NCI-H510A treated with DMSO at 0.1 percent for 48 hours (cell line): Measurements from ENCODE around the gene MAGI1.
A peak's percentile ranks its signal among the peaks of the same experiment; 100 is the strongest.
"Not testable (repeated sequence)": the region's sequence is repeated elsewhere in the genome, so short reads cannot be mapped to it uniquely, and the experiment has no call there.

Experiments
- DNase-seq: peaks from one replicate; lab custom pipeline; 2025; lab: John Stamatoyannopoulos, UW

Gene MAGI1

DNA sequence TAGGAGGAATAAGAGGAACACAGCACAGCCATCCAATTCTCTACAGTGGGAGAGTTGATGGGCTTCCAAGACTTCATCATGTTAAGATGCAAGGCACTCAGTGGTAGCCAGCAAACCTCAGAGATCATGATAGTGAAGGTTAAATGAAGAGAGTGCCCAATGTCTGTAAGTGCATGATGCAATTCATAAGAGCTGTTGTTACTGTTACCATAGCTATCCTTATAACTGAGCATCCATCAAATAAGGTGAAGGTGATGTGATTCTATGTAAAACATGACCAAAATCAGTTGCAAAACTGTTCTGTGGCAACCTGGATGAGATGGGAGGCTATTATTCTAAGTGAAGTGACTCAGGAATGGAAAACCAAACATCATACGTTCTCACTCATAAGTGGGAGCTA lies 289.7 kb downstream of the MAGI1 start:
- DNase-seq = no peak

DNA sequence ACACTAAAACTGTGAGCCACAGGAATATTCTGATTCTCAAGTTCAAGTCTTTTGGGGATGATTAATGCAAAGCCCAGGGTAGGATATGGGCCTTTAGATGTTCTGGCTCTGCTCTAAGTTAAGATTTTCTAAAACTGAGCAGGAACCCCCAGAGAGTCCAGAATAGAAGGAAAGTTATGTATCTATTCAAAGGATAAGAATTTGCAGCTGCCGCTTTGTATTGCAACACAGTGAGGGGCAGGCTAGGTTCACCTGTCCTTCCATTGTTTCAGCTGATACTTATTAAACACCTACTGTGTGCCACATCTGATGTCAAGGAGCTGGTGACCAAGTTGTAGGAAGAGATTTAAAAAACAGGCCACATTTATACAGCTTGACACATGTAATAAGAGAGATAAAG lies 290.4 kb downstream of the MAGI1 start:
- DNase-seq = no peak

DNA sequence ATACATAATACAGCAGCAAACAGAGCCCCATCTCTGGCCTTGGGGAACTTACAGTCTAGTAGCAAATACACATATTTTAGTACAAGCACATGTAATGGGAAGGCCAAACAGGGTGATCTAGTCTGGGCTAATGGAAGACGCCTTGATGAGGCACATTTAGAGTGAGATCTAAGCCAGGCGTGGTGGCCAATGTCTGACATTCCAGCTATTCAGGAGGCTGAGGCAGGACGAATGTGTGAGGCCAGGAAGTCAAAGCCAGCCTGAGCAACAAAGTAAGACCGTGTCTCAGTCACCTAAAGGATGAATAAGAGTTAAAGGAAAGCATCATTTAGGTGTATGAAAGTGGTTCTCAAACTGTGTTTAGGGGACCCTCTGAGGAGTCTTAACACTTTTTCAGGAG lies 291.9 kb downstream of the MAGI1 start:
- no peak for DNase-seq

DNA sequence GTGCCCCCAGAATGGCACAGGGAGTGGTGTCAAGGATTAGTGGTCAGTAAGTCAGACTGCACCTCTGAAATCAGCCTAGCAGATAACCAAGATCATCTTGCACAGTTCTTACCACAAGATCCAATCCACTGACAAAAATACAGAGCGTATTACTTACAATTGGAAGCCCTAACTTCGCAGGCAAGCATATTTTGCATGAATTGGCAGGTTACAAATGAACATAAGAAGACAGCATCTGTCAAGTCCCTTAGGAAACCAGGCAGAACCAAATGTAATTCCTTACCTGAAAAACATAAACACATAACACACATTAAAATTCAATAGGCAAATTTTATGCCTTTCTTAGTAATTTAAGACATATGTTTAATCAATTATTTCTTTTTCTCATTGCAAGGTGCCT lies 293.4 kb downstream of the MAGI1 start:
- DNase-seq = no peak

DNA sequence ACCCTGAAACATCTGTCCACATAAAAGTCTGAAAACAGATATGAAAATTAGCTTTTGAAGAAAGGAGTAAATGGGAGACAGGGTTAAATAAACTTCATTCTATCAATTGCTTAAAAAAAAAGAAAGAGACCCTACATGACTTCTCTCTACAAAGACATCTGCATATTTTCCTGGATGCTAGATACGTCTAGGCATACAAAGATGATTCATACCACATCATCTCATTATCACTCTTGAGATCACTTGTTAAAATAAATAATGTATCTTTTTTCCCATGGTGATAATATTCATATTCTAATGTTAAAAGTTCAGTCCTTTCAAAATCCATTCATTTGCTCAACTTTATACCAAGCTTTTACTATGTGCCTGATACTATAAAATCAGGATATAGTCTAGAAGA lies 295.8 kb downstream of the MAGI1 start:
- no peak for DNase-seq

DNA sequence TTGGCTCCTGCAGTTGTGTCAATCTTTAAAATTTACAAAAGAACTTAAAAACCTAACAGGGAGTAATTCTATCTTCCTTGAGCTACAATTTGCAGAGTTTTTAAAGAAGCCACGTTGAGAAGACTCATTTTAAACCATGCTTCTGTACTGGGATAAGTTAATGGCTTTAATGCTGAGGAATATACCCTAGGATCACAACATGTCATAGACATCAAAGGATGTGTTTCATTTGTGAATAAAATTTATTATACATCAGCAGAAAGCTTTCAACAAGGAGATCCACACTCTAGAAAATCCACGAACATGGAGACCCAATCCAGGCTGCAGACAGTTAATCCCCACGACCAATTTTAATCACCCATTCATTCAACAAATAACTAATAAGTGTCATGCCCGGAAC lies 297.2 kb downstream of the MAGI1 start:
- no peak for DNase-seq

DNA sequence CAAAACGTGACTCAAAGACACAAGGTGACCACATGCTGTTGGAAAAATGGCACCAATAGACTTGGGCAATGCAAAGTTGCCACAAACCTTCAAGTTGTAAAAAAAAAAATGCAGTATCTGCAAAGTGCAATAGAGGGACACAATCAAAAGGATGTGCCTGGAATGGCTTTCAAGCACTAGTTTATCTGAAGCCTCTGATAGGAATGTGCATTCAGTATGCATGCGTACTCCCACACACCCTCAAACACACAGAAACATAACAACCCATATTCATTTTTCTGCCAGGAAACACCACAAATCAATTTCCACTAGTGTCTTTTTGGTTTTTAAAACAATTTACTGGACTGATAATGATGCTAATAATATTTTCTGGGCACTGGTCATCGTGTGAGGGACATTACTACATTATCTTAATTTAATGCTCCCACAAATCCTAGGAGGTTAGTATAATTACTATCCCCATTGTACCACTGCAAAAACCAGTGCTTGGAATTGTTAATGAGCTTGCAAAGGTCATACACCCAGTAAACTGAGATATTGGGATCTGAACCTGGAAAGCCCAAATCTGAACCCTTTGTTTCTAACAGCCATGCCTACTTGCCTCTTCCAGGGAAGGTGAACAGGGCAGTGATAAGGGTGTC lies 298.7 kb downstream of the MAGI1 start:
- no peak for DNase-seq

DNA sequence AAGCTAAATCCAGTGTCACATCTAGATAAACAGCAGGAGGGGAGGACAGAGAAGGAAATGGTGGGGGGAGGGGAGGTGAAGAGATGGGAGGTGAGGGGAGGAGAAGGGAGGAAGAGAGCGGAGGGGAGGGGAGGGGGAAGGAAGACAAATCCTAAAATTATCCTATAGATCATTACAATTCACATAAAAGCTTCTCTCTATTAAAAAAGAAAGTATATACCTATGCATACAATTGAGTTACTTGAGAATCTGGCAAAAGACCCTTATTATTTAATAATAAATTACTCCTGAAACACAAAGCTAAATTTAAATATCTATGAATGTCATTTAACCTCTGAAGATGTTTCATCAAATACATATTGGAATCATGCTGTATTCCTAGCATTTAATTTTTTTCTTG lies 303.9 kb downstream of the MAGI1 start:
- DNase-seq = no peak

DNA sequence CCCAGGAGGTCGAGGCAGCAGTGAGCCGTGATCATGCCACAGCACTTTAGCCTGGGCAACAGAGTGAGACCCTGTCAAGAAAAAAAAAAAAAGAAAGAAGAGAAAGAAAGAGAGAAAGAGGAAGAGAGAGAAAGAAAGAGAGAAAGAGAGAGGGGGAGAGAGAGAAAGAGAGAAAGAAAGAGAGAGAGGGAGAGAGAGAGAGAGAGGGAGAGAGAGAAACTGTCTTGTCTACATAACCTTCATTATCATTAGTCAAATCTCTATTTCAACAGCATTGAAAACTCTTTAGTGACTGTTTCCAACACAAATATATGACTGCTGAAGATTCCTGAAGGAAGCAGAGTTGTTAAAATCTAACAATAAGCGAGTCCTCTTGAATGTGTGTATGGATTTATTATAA lies 304.3 kb downstream of the MAGI1 start:
- no peak for DNase-seq

DNA sequence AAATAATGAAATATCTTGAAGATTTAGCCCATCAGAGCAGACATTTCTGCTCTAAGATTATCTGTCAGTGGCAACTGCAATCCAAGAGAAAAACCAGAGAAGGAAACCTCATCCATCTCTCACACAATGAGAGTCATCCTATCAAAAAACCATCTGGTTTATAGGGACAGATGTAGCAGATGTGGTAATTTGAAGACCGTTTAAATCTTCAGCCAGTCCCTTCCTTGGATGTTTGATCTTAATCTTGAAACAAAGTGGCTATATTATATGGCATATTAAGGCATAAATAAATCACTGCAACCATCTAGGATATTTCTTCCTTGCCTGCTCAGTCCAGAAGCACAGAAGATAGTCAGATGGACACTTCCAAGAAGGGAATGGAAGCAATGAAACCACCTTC lies 305.3 kb downstream of the MAGI1 start:
- no peak for DNase-seq

DNA sequence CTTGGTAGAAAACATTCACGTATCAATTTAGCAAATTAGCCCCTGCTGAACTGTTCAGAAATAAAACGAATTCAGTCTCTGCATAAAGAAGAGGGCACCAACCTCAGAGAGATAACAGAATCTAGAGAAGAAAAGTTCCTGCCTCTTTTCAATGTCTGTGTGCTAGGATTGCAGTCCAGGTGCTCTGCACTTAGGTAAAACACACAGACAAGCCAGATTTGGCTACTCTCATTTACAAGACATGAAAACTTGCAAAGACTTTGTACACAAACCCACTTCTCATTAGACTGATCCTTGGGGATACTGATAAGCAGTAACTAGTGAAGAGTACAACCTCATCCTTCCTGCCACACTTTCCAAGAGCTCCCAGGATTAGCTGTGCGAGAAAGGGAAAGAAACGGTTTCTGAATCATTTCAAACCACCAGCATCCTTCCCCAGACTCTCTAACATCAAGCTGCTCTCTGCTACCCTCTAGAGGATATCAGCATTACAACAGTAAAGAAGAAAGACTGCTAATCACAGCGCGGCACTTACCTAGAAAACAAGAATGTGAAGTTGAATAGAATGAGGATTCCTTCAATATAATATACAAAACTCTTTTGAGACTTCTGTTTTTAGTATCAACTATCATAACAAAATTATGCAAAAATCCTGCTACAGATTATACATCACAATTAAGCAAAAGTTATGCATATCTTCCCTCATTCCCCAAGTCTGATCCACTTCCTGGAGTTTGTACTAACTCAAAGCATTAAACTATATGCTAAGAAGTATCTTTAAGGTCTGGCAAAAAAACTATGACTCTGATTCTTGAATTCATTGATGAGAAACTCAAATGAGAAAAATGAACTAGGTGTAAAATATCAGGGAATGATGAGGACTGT lies 306.4 kb downstream of the MAGI1 start:
- DNase-seq = peak; percentile 71

DNA sequence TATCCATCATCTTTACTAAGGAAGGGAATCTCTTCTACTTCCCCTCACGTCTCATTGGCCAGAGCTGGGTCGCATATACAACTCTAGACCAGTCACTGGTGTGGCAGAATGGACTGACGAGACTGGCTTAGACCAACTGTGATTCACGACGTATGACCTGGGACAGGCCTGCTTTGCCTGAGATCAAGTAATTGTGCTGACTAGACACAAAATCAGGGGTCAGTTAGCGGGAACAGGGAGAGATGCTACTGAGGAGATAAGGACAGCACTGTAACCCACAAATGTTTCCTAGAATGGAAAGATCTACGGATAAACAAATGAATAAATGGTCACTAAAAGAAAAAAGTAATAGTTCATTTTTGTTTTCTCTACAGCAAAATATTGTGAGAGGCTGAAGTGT lies 308.3 kb downstream of the MAGI1 start:
- DNase-seq = no peak

DNA sequence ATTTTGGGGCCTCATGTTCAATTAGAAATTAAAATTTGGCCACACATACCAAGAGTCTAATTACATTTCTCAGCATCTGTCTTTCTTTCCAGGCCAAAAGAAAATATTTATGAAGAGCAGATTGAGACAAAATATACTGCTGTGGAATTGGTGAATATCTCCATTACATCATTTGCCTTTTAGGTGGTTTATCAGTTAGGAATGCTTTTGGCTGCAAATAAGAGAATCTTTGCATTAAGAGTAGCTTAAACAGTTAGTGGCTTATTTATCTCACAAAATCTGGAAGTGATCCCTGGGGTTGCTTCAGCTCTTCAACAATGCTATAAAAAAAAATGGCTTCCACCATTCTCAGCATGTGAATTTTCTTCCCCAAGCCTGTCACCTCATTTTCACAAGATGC lies 308.7 kb downstream of the MAGI1 start:
- no peak for DNase-seq

DNA sequence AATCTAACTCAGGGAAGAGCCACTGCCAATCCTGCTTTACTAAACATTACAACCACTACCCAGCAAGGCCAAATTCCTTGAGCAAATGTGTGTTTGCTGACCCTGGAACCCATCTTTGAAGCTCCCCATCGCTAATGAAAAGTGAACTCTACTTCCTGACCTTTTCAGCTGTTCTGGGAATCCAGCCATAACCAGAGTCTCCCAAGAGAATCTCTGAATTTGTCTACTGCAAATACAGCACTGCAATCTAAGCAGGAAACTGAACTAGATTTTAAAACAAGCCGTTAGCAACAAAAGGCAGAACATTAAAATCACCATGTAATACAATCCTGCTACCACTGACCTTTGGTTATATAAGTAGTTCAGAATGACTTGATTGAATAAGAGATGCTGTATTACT lies 309.2 kb downstream of the MAGI1 start:
- no peak for DNase-seq

DNA sequence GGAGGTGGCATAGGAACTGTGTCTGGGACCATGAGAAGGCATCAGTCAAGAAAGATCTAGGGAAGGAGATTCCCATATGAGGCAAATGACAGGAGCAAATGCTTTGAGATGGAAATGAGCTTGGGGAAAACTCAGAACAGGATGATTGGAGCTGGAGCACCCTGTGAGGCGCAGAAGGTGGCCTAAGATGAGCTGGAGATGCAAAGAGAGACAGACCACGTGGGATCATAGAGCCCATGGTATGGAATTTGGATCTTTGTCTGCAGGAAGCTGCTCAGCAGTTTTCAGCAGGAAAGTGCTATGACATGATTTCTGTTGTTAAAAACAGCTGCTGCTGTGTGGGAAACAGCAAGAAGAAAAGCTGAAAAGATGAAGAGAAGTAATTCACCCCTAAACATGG lies 310.6 kb downstream of the MAGI1 start:
- DNase-seq = no peak

DNA sequence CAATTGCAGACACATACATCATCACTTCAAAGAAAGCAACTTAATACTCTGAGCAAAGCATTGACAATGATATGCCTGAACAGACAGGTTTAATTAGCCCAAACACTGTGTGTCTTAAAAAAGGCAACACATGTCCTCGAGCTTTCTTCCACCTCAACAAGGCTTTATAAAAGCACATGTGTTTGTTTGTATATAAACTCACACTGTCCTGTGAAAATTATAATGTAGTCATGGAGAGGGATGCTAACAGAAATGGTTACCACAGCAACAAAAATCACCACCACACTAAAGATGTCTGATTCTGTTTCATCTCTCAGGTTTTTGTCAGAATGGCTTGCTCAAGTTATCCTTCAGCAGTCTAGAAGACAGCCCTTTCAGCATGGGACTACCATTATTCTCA lies 314.7 kb downstream of the MAGI1 start:
- no peak for DNase-seq

DNA sequence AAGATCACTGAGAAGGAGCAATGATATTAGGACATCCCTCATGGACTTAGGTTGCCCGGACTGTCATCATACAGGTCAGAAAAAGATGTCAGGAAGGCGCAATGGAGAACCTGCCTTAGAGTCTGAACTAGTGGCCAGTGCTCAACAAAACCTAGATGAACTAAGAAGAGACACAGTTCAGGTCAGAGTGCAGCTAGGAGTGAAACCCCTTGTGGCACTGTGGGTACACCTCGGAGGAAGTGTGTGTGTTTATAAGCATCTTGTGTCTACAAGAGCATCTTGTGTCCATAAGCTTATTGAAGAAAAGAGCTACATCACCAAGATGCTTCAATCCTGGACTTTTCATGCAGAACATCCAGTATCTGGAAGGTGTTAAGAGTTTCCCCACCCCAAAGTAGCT lies 315.7 kb downstream of the MAGI1 start:
- no peak for DNase-seq

DNA sequence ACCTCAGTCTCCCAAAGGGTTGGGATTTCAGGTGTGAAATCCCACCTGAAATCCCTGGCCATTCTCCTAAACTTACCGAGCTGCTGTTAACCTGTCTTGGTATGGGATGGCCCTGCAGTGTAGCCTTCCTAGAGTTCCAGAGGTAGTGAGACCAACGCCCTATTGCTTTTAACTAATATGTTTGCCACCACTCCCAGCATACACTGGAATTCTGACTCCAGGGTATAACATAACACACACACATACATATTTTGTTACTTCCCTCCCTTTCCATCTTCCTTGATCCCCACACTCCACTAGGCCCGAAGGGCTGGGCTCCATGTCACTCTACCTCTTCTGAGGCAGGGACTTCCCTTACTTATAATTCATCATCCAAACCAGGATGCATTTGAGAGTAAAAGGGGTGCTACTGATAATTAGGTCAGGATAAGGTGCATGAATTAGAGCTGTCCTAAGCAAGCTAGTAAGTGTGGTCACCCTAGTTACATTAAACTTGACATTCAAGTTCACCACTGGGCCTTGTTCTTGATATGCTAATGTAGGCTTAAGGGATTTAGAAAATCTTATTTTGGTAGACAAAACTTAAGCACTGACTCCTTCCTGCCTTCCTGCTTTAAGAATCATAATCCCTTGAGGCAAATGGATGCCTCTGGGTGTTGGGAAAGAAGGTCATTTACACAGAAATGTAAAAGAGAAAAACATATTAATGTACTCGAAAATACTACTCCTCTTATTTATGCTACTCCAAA lies 317.6 kb downstream of the MAGI1 start:
- no peak for DNase-seq

DNA sequence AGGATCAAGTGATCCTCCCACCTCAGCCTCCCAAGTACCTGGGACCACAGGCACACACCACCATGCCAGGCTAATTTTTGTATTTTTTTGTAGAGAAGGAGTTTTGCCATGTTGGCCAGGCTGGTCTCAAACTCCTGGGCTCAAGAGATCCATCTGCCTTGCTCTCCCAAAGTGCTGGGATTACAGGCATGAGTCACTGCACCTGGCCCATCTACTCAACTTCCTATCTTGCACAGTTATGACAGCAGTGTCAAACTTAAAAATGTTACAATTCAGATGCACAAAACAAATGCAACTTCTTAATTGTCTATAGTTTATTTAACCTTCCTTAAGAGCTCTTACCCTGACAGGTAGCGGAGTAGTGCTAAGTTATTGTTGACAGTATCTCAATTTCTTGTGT lies 319.1 kb downstream of the MAGI1 start:
- DNase-seq = not testable (repeated sequence)

DNA sequence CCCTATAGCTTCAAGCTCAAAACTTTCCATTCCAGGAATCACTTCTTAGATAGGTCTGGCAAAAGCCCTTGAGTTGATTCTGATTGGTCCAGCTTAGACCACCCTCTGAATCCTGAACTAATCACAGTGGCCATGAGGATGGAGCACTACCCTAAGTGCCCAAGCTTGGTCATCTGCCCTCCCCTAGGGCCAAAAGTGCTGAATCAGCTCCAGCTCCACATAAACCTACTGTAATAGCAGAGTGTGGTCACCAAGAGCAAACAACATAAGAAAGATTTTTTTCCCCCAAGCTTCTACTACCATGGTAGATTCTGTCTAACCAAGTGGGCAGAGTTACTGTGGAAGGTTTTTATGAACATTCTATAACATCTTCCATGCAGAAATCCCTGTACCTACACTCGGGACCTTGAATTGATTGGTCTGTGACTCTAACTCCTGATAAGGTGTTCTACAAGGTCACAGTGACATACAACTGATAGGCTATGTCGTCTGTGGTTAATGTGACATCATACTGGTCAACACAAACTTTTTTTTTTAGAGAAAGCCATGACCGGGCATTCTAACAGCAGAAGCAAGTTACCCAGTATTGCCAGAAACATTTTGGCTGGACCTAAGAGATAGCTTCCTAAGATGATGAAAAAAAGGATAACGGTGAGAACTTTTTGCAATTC lies 320.9 kb downstream of the MAGI1 start:
- no peak for DNase-seq

DNA sequence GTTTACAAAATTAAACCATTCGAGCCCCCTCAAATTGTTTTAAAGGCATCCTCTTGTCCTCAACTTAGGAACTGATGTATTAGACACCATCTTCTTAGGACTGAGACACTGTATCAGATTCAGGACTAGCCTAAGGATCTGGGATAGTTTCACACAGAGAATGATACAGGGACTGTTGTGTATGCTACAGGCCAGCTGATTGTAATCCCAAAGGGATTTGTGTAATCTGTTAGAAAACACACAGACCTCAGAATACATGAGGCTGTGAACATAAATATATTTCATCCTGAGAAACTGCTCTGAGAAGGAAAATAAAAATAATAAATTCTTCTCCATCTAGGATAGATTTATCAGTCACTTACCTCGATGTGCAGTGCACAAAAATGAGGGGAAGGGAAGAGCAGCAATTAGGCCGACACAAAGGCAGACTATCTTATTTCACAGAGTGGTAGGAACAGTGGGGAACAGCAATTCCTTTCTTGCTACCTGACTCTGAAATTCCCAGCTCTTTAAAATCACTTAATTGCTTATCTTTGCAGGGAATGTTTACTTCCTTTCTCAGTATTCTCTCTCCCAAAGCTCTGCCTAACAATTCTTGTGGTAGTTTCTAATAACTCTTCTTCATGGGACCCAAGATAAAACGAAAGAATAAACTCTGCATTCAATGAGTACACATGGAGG lies 322.5 kb downstream of the MAGI1 start:
- DNase-seq = no peak

DNA sequence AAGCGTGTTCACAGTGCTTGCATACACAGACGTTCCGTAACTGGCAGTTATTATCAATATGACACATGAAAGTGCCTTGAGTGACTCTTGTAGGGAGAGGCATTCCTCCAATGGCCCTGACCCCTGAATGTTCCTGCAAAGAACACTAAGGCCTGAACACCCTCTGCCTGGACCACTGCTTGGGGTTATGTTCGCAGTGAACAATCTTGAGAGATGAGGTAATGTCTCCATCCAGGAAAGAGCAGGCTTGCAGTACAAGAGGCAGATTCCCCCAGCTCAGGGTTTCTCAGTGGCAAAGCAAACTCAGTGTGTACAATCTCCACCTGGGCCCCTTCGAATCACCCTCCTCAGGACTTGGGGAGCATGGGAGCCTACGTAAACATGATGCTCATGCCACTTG lies 324.6 kb downstream of the MAGI1 start:
- DNase-seq = no peak
